ENCODE measurements around the gene USH1C.

USH1C gene

GRCh38 chr11:17502630-17503029 is 41.6 kb downstream of the USH1C start:
- DNase-seq: no peak

GRCh38 chr11:17500673-17501072 is 43.5 kb downstream of the USH1C start:
- no peak for DNase-seq

GRCh38 chr11:17498475-17498874 is 45.7 kb downstream of the USH1C start:
- DNase-seq: no peak

GRCh38 chr11:17498058-17498457 is 46.2 kb downstream of the USH1C start:
- DNase-seq: no peak

GRCh38 chr11:17496406-17496805 is 47.8 kb downstream of the USH1C start:
- peak; percentile 23 for DNase-seq

GRCh38 chr11:17494019-17494418 is 50.2 kb downstream of the USH1C start:
- no peak for DNase-seq

GRCh38 chr11:17490938-17491337 is 53.3 kb downstream of the USH1C start:
- no peak for DNase-seq

GRCh38 chr11:17490232-17490631 is 54.0 kb downstream of the USH1C start:
- DNase-seq: no peak

GRCh38 chr11:17489751-17490150 is 54.5 kb downstream of the USH1C start:
- no peak for DNase-seq

- no peak for DNase-seq
Measured at GRCh38 chr11:17488563-17488962, 55.7 kb downstream of the USH1C start.

- DNase-seq: no peak
Measured at GRCh38 chr11:17486646-17487045, 57.6 kb downstream of the USH1C start.

- no peak for DNase-seq
Measured at GRCh38 chr11:17483505-17483904, 60.7 kb downstream of the USH1C start.

GRCh38 chr11:17481905-17482304 is 62.3 kb downstream of the USH1C start:
- DNase-seq: no peak

GRCh38 chr11:17479284-17480214 is 64.7 kb downstream of the USH1C start:
- DNase-seq: peak; percentile 9

- no peak for DNase-seq
Measured at GRCh38 chr11:17478070-17478469, 66.1 kb downstream of the USH1C start.

- DNase-seq: no peak
Measured at GRCh38 chr11:17477361-17477760, 66.9 kb downstream of the USH1C start.

GRCh38 chr11:17477084-17477333 is 67.2 kb downstream of the USH1C start:
- no peak for DNase-seq

GRCh38 chr11:17476317-17477083 is 67.7 kb downstream of the USH1C start, which contains the start of gene ABCC8:
ABCC8 (minus strand) TSS chr11:17476845; CDS start chr11:17476776, 69 bp downstream.
- DNase-seq: no peak

- DNase-seq: no peak
Measured at GRCh38 chr11:17475666-17476316, 68.4 kb downstream of the USH1C start.

GRCh38 chr11:17473071-17473744 is 71.0 kb downstream of the USH1C start:
- no peak for DNase-seq

- no peak for DNase-seq
Measured at GRCh38 chr11:17472467-17472866, 71.7 kb downstream of the USH1C start.

- DNase-seq: no peak
Measured at GRCh38 chr11:17471501-17471900, 72.7 kb downstream of the USH1C start.

- no peak for DNase-seq
Measured at GRCh38 chr11:17469998-17470397, 74.2 kb downstream of the USH1C start.
